HG02938 (cell line): ENCODE measurements around the gene OPA3.

ENCODE experiments used
- ATAC-seq: cut with Tn5 transposase; IDR thresholded peaks from one replicate; pipeline ENCODE4 v1.9.1; 2021; ENCODE audit warnings: mild to moderate bottlenecking, moderate library complexity; ENCODE audit not compliant: unreplicated experiment

Gene OPA3

GRCh38 chr19:45598267-45599001 lies 13.8 kb upstream of the OPA3 start:
- no peak for ATAC-seq

DNA sequence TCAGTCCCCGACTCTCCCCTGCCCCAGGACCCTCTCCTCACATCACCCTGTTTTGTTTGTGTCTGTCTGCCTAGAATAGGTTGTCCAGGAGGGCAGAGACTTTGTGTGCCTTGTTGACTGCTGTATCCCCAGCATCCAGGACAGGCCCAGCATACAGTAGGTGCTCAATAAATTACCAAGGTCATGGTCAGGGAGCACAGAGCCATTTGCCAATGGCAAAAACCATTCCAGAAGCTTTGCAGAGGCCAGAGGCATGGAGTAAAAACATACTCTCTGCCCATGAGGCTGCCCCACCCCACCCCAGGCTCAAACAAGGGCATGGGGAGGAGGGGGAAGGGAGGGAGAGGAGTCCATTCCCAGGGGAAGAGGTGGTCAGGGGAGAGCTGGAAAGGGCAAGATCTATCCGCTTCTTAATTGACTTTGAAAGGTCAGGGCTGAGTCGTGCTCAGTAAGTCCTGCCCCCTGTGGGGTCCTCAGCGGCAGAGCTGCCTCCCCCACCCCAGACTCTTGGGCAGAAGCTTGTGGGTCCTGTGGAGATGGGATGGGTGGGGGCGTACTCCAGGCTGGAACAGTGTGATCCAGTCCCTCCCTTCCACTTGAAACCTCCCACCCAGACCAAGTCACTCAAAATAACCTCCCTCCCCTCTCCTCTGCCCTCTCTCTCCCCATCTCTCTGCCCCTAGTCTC lies 13.0 kb upstream of the OPA3 start:
- no peak for ATAC-seq

DNA sequence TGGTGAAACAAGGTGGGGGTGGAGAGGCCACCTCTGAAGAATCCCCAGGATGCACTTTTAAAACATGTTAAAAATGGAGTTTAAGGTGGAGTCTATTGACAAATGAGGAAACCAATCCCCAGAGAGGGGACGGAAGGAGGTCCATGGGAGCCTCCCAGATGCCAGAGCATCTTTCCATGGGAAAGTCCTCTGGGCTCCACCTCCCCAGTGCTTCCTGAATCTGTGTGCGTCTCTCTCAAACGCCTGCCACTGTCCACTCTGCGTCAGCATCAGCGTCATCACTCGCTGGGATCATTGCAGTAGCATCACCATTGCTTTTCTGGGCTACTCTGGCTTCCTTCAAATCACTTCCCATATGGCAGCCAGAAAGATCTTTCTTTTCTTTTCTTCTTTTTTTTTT lies 11.2 kb upstream of the OPA3 start:
- no peak for ATAC-seq

GRCh38 chr19:45593520-45593919 lies 8.9 kb upstream of the OPA3 start:
- no peak for ATAC-seq

DNA sequence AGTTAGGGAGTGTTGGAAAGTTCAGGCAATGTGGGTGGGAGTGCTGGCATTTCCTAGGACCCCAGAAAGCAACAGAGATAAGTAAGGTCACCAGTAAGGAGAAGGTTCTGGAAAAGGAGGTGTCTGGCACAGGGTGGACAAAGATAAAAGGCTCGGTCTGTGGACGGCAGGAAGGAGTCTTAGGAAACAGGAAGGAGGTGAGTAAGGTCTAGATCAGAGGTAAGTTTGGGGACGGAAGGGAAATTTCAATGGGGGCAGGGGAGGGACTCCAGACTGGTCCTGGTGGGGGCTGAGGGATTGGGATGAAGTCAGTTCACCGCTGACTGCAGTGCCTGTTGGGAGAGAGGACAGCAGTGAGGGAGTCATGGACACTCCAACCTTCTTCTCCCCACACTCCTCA lies 7.8 kb upstream of the OPA3 start:
- no peak for ATAC-seq

DNA sequence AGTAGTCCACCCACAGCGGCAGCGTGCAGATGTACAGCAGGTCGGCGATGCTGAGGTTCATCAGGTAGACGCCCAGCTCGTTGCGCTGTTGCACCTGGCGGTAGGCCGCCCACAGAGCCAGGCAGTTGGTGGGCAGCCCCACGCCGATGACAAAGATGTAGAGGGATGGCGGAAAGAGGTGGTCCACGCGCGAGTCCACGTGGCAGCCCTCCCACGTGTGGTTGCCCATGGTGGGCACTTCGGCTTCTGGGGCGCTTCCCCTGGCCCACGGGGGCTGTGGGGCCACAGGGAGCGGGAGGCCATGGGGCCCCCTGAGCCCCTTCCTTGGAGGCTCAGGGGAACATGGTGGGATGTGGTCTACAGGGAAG lies 7.0 kb upstream of the OPA3 start:
- no peak for ATAC-seq

GRCh38 chr19:45591004-45591637 lies 6.5 kb upstream of the OPA3 start:
- no peak for ATAC-seq

DNA sequence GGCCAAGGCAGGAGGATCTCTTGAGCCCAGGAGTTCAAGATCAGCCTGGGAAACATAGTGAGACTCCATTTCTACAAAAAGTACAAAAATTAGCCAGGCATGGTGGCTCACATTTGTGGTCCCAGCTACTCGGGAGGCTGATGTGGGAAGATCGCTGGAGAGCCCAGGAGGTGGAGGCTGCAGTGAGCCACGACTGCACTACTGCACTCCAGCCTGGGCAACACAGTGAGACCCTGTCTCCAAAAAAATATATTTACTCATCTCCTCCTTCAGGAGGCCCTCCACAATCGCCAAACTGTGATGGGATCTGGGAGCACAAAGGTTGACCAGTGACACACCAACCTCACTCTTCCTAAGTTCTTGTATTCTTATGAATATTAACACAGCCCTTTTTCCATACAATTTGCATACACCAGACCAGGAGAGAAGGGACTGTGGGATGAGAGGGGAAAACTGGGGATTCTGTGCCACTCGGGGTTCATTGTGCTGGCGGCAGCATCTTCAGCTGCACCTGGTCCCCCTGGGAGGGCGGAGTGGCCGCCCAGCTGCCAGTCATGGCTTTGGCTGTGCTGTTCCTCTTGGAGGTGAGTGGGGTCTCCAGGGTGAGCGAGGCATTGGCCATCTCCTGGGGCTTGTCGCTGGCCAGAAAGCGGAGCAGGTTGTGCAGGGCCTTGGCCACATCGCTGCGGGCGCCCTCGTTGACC lies 5.8 kb upstream of the OPA3 start:
- ATAC-seq: no peak

GRCh38 chr19:45589768-45590167 lies 5.2 kb upstream of the OPA3 start:
- no peak for ATAC-seq

DNA sequence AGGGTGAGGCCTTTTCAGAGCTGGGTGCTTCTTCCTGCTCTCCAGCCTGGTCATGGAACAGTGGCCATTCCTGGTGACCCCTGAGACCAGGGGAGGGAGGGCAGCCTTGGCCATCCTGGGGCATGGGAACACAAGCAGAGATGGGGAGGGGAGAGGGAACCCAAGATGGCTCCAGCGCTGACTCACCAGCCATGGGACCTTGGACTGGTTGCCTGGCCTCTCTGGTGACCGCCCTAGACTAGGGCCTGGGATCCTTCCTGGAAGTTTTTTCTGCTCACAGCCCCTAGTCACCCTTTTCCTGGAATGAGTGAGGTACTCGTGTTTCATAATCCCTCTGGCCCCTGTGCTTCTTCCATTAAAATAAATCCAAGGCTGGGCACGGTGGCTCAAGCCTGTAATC lies 3.3 kb upstream of the OPA3 start:
- no peak for ATAC-seq

DNA sequence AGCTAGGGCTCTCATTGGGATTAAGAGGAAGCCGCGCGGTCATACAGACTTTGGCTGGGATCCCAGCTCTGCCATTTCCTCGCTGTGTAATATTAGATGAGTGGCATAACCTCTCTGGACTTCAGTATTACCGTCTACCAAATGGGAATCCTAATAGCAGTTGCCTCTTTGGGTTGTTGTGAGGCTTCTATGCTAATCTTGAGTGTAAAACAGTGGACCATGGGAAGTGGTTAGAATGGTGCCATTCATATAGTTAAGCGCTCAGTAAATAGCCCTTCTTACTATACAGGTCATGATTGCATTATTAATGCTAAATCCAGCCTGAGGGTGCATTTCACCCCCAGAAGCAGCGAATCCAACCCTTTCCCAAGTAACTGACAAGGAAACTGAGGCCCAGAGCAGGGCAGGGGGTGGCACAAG lies 566 bp upstream of the OPA3 start:
- ATAC-seq: no peak

DNA sequence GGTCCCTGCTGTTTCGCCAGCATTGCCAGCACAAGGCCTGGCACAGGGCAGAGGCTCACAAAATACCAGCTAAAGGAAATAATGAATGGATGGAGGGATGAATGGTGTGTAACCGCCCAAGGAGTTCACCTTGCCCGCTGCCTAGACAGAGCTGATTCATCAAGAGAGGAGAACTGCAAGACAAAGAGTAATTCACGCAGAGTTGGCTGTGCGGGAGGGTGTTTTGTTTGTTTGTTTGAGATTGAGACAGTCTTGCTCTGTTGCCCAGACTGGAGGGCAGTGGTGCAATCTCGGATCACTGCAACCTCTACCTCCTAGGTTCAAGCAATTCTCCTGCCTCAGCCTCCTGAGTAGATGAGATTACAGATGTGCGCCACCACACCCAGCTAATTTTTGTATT lies 3.0 kb downstream of the OPA3 start:
- ATAC-seq: no peak

DNA sequence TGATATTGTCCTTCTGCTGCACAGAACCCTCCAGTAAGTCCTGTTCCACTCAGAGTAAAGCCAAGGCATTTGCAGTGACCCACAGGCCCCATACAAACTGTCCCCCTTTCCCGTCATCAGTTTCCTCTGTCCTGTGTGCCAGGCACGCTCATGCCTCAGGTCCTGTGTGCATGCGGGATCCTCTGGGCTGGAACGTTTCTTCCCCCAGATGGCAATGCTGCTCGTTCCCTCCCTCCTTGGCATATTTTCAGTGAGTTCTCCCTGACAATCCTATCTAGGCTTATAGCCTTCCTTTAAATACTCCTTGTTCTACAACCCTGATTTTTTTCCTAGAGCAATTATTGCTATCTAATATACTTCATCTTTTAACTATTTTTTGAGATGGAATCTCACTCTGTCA lies 5.7 kb downstream of the OPA3 start:
- ATAC-seq: no peak

DNA sequence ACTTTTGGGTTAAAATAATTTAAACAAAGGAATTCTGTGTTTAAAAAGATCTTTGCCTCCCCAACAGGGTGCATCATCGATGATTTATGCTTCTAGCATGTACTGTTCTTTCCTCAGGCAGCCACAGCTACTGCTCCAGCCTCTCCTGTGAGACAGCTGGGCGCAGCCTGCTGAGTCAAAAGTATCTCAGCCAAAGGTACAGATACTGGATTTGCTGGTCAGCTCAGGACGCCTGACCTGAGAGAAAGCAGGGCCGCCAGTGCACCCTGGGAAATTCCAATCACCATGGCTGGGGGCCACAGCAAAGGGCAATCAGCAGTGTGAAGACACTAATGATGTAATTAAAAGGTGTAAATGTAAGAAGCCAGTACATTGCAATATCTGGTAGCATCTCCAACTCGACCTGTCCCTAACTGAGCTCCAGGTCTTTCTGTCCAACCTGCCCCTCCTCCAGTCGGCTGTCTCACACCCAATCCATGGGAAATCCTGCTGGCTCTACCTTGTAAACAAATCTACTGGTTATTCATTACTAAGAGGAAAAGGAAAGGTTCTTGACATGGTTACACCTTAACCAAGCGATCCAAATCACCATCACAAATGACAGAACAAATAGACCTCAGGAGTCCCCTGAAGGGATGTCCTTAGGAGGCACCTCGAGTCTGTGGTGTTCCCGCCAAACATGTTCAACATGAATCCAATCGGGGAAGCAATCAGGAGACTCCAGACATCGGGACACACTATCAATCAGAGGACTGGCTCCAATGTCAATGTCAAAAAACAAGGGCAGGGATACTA lies 7.3 kb downstream of the OPA3 start:
- ATAC-seq: no peak

- no peak for ATAC-seq
Measured at GRCh38 chr19:45576682-45577081, 7.9 kb downstream of the OPA3 start.

DNA sequence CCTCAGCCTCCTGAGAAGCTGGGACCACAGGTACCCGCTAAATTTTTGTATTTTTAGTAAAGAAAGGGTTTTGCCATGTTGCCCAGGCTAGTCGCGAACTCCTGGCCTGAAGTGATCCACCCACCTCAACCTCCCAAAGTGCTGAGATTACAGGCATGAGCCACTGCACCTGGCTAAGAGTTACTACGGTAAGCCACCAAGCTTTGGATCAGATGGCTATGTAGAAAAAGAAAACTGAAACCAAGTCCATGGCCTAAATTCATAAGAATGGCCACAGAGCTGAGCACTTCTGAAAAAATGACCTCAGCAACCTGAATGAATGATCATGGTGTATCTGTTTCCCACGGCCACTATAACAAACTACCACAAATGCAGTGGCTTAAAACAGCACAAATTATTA lies 9.4 kb downstream of the OPA3 start:
- no peak for ATAC-seq

DNA sequence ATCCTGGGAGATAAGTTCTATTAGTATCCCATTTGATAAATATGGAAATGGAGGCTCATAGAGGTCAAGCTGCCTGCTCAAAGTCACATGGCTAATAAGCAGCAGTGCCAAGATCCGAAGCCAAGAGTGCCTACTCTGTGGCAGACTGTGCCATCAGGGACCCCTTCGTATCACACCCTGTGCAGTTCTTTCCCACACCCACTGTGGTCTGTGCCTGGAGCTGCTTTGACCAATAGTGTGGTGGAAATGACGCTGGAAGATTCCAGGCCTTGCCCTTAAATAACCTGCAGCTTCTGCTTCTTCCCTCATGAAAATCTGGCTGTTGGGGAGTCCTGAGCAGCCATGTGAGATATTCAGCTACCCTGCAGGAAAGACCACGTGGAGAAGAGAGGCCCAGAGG lies 10.1 kb downstream of the OPA3 start:
- ATAC-seq: no peak

DNA sequence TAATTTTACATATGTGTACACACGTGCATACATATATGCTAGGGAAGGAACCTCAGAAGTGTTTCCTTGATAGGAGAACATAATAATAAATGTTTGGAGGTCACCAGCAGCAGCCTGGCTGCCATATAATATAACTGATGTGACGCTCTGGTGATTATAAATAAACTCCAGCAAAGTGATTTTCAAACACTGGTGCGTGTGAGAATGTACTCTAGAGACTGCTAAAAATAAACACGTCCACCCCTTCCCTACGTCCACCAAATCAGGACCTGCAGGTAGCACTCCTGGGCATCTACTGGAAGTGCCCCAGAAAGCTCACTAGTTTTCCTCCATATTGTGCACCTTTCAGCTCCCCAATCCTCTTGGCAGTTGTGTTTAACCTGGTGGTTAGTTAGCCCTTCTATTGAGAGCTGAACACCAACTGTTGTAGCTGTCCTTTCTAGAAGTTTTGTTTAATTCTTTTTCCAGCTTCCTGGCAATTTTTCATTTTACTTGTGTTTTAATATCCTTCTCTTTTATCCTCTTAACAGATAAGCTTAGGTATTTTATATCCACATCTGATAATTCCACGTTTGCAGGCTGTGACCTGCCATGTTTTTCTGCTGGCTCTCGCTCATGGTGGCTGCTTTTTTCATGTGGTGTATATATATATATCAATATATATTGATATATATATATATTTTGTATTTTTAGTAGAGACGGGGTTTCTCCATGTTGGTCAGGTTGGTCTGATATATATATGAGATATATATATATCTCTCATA lies 13.0 kb downstream of the OPA3 start:
- ATAC-seq: no peak

- ATAC-seq: no peak
Measured at GRCh38 chr19:45569619-45570421, 14.8 kb downstream of the OPA3 start.
